Astrocyte (in vitro differentiated cells and primary cell): Measurements from ENCODE around the gene HSPBAP1.

Experiments
- EZH2 ChIP-seq: IDR thresholded peaks from 2 replicates; pipeline ENCODE4 v1.6.1; 2012; ENCODE audit warnings: mild to moderate bottlenecking, low read length, inconsistent platforms; ENCODE audit not compliant: insufficient read depth
- TF ChIP-seq, protein P1 (sequence below): IDR thresholded peaks from 2 replicates; pipeline ENCODE4 v1.5.1; 2011; ENCODE audit warnings: low read depth, mild to moderate bottlenecking, inconsistent platforms, low read length, moderate library complexity; ENCODE audit not compliant: insufficient read depth

GRCh38 chr3:122816587-122816986 lies 23.0 kb upstream of the HSPBAP1 start:
- TF ChIP-seq, protein P1, sequence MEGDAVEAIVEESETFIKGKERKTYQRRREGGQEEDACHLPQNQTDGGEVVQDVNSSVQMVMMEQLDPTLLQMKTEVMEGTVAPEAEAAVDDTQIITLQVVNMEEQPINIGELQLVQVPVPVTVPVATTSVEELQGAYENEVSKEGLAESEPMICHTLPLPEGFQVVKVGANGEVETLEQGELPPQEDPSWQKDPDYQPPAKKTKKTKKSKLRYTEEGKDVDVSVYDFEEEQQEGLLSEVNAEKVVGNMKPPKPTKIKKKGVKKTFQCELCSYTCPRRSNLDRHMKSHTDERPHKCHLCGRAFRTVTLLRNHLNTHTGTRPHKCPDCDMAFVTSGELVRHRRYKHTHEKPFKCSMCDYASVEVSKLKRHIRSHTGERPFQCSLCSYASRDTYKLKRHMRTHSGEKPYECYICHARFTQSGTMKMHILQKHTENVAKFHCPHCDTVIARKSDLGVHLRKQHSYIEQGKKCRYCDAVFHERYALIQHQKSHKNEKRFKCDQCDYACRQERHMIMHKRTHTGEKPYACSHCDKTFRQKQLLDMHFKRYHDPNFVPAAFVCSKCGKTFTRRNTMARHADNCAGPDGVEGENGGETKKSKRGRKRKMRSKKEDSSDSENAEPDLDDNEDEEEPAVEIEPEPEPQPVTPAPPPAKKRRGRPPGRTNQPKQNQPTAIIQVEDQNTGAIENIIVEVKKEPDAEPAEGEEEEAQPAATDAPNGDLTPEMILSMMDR, result no peak
- no peak for TF ChIP-seq EZH2
